HG03039 (cell line): ENCODE results near the gene KAZN.
"Not testable (repeated sequence)": the region's sequence is repeated elsewhere in the genome, so short reads cannot be mapped to it uniquely, and the experiment has no call there.

ENCODE experiments used
- ATAC-seq: cut with Tn5 transposase; IDR thresholded peaks from one replicate; pipeline ENCODE4 v1.9.1; 2021; ENCODE audit warnings: mild to moderate bottlenecking, moderate library complexity; ENCODE audit not compliant: unreplicated experiment

The KAZN gene

GRCh38 chr1:15115542-15116330, 517.3 kb downstream of the KAZN start:
- no peak for ATAC-seq

- ATAC-seq = no peak
Measured at GRCh38 chr1:15116966-15117365, 518.5 kb downstream of the KAZN start.

- ATAC-seq = no peak
Measured at GRCh38 chr1:15117671-15118325, 519.3 kb downstream of the KAZN start.

- no peak for ATAC-seq
Measured at GRCh38 chr1:15118579-15118978, 520.1 kb downstream of the KAZN start.

GRCh38 chr1:15120251-15120945, 521.9 kb downstream of the KAZN start:
- ATAC-seq = no peak

GRCh38 chr1:15122331-15122730, 523.8 kb downstream of the KAZN start:
- no peak for ATAC-seq

GRCh38 chr1:15123270-15123669, 524.8 kb downstream of the KAZN start:
- no peak for ATAC-seq

DNA sequence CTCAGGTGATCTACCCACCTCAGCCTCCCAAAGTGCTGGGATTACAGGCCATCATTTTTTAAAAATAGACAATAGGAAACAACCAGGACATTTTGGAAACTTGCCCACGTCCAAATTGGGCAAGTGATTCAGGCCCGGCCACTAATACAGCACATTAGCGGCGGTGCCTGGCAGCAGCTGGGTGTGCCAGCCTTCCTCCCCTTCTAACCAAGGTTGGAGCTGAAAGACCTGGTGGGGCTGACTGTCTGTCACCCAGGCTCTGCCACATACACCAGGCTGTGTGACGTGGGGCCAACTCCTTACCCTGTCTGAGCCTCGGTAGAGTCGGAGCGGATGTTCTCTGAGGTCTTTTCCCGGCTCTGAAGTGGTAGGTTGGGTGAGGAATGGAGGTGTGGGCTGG, 525.4 kb downstream of the KAZN start:
- ATAC-seq = no peak

- ATAC-seq = no peak
Measured at GRCh38 chr1:15124362-15125100, 526.0 kb downstream of the KAZN start.

- ATAC-seq = no peak
Measured at GRCh38 chr1:15125101-15125745, 526.7 kb downstream of the KAZN start.

GRCh38 chr1:15128077-15128476, 529.6 kb downstream of the KAZN start:
- ATAC-seq = no peak

DNA sequence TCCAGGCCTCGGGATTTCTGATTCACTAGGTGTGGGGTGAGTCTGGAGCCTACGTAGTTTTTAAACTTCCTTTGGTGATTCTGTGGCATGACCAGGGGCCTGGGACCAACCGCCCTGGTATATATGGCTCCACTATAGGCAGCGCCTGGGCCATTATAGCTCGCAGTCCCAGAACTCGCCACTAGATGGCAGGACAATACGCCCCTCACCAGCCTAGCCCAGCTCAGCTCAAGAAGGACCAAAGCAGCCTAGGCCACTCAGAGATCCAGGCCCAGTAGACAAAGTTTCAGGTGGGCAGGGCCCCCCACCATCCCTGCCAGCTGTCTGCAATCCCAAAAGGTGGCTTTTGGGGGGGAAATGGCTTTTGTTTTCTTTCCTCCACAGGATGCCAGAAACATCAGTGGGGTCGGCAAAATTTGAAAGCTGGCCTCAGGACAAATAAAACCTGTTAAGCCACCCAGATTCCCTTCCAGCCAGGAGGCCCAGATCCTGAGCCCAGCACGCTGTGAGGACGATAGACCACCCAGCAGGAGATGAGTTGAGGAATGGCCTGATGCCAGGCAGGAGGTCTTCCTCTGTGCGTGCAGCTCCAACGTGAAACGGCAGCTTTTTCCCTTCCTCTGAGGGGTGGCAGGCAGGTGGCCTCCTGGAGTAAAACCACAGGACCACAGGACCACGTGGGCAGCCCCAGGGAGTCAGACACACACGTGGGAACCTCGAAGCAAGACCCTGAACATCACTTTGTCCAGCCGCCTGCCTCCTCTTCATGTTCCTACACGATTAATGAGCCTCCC, 530.2 kb downstream of the KAZN start:
- ATAC-seq = no peak

DNA sequence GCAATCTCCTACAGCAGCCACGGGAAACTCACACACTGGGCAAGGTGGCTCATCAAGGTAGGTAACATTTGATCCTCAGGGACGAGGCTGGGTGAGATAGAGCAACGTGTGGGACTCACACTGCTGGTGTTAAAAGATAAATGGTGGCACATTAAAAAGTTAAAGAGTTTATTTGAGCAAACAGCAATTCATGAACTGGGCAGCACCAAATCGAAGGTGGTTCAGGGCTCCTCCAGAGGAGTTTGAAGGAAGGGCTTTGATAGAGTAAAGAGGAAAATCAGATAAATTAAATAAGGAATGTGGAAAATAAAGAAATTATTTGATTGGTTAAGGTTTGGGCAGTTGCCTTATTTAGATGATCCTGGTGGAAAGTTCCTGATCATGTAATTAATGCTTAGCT, 531.5 kb downstream of the KAZN start:
- no peak for ATAC-seq

DNA sequence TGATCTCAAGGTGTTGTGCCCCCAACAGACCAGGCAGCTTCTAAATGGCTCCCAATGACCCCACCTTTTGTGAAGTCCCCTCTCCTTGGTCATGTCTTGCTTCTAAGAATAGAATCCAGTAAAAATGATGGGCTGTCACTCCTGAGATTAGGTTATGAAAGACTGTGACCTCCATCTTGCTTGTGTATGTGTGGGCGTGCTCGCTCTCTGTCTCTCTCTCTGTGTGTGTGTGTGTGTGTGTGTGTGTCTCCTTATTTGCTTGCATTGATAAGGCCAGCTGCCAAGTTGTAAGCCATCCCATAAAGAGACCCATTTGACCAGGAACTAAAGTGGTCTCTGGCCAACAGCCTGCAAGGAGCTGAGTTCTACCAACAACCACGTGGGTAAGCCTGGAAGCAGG, 532.1 kb downstream of the KAZN start:
- no peak for ATAC-seq

DNA sequence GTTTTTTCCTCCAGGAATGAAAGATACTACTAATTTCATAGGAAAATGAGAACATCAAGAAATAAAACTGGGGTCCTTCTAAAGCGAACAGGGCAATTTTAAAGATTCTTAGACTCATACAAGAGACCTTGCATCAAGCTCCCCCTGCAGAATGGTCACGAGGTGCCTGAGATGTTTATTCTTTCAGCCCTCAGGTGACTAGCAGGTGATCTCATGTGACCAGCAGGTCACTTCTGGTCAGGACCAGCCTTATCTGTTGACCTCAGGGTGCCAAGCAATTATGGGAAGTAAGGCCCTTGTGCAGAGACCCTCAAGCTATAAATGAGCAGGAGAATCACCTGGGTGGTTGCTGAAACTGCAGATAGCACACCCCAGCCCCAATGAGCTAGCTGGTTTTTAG, 534.5 kb downstream of the KAZN start:
- no peak for ATAC-seq

DNA sequence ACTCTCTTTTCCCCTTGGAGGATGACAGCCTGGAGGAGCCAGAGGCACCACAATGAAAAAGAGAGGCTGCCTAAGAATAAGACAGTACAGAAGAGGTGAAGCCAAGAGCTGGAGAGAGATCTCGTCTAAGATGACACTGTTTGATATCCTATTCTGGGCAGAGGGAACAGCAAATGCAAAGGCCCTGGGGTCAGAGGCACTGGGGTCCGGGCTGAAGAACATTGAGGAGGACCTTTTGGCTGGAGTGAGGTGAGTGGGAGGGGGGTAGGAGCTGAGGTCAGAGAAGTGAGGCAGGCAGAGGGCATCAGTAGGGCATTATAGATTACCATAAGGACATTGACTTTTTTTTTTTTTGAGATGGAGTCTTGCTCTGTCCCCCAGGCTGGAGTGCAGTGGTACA, 535.8 kb downstream of the KAZN start:
- no peak for ATAC-seq

GRCh38 chr1:15135604-15136003, 537.1 kb downstream of the KAZN start:
- not testable (repeated sequence) for ATAC-seq

GRCh38 chr1:15137809-15138208, 539.3 kb downstream of the KAZN start:
- no peak for ATAC-seq

DNA sequence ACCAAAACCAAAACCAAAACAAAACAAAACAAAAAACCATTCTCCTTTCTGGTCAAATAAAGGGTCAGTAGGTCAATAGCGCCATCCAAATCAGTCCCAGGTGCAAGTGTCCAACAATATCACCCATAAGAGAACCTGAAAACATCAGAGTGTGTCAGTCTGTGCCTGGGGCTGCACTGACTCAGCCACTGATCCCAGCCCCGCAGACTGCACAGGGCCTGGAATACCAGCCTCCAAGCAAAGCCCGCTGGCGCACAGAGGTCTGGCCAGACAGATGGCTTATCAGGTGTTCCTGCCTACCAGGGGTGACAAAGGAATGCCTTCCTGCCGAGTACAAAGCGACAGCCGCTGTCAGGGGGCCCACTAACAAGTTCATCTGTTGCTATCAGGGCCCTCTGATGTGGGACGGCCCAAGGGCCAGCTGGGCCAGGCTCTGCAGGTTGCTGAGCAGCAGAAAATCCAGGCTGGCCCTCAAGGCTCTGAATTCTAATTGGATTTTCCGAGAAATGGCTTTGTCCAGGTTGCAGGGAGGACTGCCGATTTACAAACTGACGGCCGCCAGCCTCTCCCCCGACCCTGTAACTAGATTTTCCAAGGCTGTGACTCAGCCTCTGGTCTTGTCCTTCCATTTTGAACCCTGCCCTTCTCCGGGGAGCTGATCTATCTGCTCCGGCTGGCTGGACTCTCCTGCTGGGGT, 541.3 kb downstream of the KAZN start:
- no peak for ATAC-seq
